Naive thymus-derived CD4-positive, alpha-beta T cell (primary cell): ENCODE data around the gene HGS. TPM values are rescaled to one million over a fixed set of nuclear protein-coding genes. Genes with fewer than 3 reads are reported as not detected.
"Not testable (repeated sequence)": the region's sequence is repeated elsewhere in the genome, so short reads cannot be mapped to it uniquely, and the experiment has no call there.

Source experiments
- ATAC-seq: fragments of 150-1000 bp; cut with Tn5 transposase; 2 replicates; pipeline ENCODE4 v1.10.0; 2021; ENCODE audit warnings: mild to moderate bottlenecking, moderate library complexity
- CTCF ChIA-PET: fragments of 350-600 bp; sonication (Branson Sonifier 250); formaldehyde crosslinking; loops from one replicate; lab custom pipeline; 2021; ENCODE audit warnings: antibody characterized with exemption; lab: Charles Lee
- POLR2A ChIA-PET: fragments of 350-600 bp; sonication (Branson Sonifier 250); formaldehyde crosslinking; loops from one replicate; lab custom pipeline; 2021; ENCODE audit warnings: antibody characterized with exemption, inconsistent platforms; lab: Charles Lee
- DNase-seq, 9 donors: peaks; one replicate each; pipeline versions ENCODE4 v3.0.0 to v3.0.0-alpha.2; 2020 to 2022; ENCODE audit warnings: mixed read lengths in 1 of 9
- H3K27ac ChIP-seq: one replicate; pipeline ENCODE4 v1.7.0; 2013; ENCODE audit warnings: mild to moderate bottlenecking, low read depth, low read length, moderate library complexity
- H3K27me3 ChIP-seq, 2 donors: one replicate each; pipeline ENCODE4 v1.7.0; 2013; ENCODE audit warnings: low read length in 2 of 2, mild to moderate bottlenecking in 2 of 2, moderate library complexity in 2 of 2; ENCODE audit not compliant: control insufficient read depth in 2 of 2, insufficient read depth in 2 of 2
- H3K36me3 ChIP-seq, 3 experiments: 1 replicate in 2 of 3; 2 replicates in 1 of 3; pipeline ENCODE4 v1.7.0; 2013; ENCODE audit warnings: low read length in 3 of 3, mild to moderate bottlenecking in 3 of 3, moderate library complexity in 1 of 3; ENCODE audit not compliant: insufficient read depth in 3 of 3, control insufficient read depth in 2 of 3
- H3K4me1 ChIP-seq, 2 donors: one replicate each; pipeline ENCODE4 v1.7.0; 2013; ENCODE audit warnings: low read length in 2 of 2, mild to moderate bottlenecking in 2 of 2, moderate library complexity in 1 of 2; ENCODE audit not compliant: control insufficient read depth in 2 of 2, insufficient read depth in 2 of 2
- H3K4me3 ChIP-seq: 2 replicates; pipeline ENCODE4 v1.7.0; 2013; ENCODE audit warnings: mild to moderate bottlenecking, low read length
- H3K9me3 ChIP-seq, 3 experiments: 1 replicate in 2 of 3; 2 replicates in 1 of 3; pipeline ENCODE4 v1.7.0; 2013; ENCODE audit warnings: low read length in 3 of 3; ENCODE audit not compliant: control insufficient read depth in 2 of 3
- H3K27ac Mint-ChIP-seq, 9 donors: one replicate each; pipeline ENCODE4 v1.8.0; 2020 to 2022; ENCODE audit warnings: mixed read lengths in 9 of 9, mild to moderate bottlenecking in 8 of 9, moderate library complexity in 5 of 9, inconsistent platforms in 2 of 9
- H3K27me3 Mint-ChIP-seq, 5 donors: one replicate each; pipeline ENCODE4 v1.8.0; 2021 to 2022; ENCODE audit warnings: mixed read lengths in 5 of 5, mild to moderate bottlenecking in 1 of 5
- H3K36me3 Mint-ChIP-seq, 5 donors: one replicate each; pipeline ENCODE4 v1.8.0; 2020 to 2022; ENCODE audit warnings: mixed read lengths in 5 of 5, mild to moderate bottlenecking in 3 of 5, inconsistent platforms in 1 of 5
- H3K4me1 Mint-ChIP-seq, 7 donors: one replicate each; pipeline ENCODE4 v1.8.0; 2020 to 2022; ENCODE audit warnings: mixed read lengths in 7 of 7, mild to moderate bottlenecking in 3 of 7, inconsistent platforms in 1 of 7
- H3K4me3 Mint-ChIP-seq, 10 donors: one replicate each; pipeline ENCODE4 v1.8.0; 2020 to 2022; ENCODE audit warnings: mild to moderate bottlenecking in 10 of 10, mixed read lengths in 10 of 10, moderate library complexity in 6 of 10, inconsistent platforms in 2 of 10
- H3K9me3 Mint-ChIP-seq, 11 donors: one replicate each; pipeline ENCODE4 v1.8.0; 2020 to 2022; ENCODE audit warnings: mixed read lengths in 11 of 11, mild to moderate bottlenecking in 4 of 11, inconsistent platforms in 1 of 11, moderate library complexity in 1 of 11
- intact Hi-C, 2 donors: fragments of 100-400 bp; cut with micrococcal nuclease; formaldehyde crosslinking; loops; one replicate each; pipeline ENCODE4 v1.15.1; 2023
- polyA plus RNA-seq, 2 donors: library from polyadenylated mRNA; unstranded; fragments of 300-500 nt; fragmentation: Illumina TruSeq; gene quantifications; one replicate each; pipeline ENCODE4 v1.2.3, GENCODE V29; 2021
- total RNA-seq, 6 experiments: library from RNA in 5 of 6; stranded (reverse) in 5 of 6; gene quantifications; 1 replicate in 5 of 6; 2 replicates in 1 of 6; pipeline ENCODE4 v1.2.3 and lab custom pipeline; 2021 to 2026

HGS gene
- total and polyA plus RNA-seq, 7 experiments from 2014 or later, result 19.8 to 174 (median 133) TPM

DNA sequence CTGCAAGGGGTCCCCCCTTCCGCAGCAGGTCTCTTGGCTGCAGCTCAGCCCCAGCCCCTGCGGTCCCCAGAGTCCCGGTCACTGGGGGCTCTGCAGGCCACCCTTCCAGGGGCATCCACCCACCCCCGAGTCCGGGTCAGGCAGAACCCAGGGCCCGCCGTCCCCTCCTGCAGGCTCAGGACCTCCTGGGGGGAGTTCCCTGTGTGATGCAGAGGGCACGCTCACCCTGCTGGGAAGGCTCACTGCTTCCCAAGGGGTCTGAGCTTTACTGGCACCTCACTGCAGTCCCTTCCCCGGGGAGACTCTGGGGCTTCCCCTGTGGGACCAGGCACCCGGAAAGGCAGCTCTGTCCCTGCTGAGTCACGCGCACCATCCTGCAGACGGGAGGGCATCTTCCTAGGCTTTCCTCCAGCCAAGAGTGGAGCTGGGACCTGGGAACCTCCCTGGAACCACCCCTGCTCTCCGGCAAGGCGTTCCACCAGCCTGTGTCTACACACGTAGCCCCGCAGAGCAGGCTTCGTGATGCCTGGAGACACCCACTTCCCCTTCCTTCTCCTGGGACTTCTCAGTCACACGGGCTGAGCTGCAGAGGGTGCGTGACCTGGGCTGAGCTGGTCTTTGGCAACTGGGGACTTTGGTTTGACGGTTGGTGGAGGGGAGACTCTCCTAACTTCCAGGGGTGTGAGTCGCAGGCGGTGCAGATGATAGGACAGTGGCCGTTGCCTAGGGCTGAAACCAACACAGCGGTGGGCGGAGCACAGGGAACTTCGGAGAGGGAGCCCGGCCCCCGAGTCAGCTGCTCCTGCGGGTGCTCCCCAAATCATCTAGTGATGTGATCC is 51.7 kb downstream of the HGS start:
- Mint-ChIP-seq H3K36me3 (no peaks in the 10 kb centered on the region), H3K4me1 (peaks cover 4 to 11% (median 8%) of the 10 kb centered on the region in 7 donors), H3K9me3 (peaks cover 0 to 2% (median 0%) of the 10 kb centered on the region in 11 donors), H3K4me3 (peak overlapping the region in 8 of 10 donors; percentile 30 to 88 (median 58)), H3K27me3 (peaks cover 17 to 35% (median 26%) of the 10 kb centered on the region in 5 donors), H3K27ac (peak overlapping the region in 2 of 9 donors; percentile 50 to 77)
- POLR2A ChIA-PET, result no interaction called here
- Histone ChIP-seq H3K4me1 (no peaks in the 10 kb centered on the region), H3K36me3 (no peaks in the 10 kb centered on the region), H3K4me3 (no peak overlapping the region), H3K9me3 (no peaks in the 10 kb centered on the region), H3K27me3 (peaks cover 0 to 2% of the 10 kb centered on the region in 2 donors), H3K27ac (no peak overlapping the region)
- CTCF ChIA-PET, result interaction anchor here (1.0 kb wide), 1 partner anchor 73 kb away, joined by 3 read pairs; no protein-coding TSS in a partner anchor
- ATAC-seq (peak; percentile 75), DNase-seq (no peak)
- intact Hi-C loops, result no loop called here

DNA sequence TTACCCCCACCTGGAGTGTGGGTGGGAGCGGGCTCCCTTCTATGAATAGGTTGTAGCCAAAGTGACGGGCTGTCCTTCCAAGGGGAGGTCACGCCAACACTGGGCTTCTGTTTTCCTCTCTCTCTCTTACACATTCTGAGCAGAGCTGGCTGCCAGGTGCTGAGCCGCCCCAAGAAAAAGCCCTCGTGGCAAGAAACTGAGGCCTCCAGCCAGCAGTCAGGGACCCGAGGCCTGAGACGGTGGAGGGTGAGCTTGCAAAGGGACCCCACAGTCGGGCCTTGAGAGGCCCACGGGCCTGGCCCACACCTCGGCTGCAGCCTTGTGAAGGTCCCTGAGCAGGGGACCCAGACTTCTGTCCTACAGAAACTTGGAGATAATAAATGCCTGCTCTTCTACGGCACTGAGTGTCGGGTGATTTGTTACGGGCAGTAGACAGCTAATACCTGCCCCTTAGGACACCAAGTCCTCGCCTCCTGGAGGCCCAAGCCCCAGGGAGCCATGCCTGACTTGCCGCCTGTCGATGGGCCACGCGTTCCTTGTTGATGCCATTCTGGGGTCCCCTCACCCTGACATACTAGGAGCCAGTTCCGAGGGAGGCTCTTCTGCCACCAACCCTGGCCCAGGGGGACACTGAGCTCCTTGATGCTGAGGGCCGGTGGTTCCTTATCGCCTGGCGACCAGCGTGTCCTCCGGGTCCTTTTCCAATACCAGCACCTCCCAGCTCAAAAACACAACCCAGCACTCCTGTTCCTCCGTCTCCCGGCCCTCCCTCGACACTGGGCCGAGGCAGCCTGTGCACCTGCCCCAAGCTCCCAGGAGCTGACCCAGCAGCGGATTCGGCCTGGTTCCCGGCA is 54.4 kb downstream of the HGS start:
- Mint-ChIP-seq H3K27me3 (peaks cover 5 to 26% (median 13%) of the 10 kb centered on the region in 5 donors), H3K4me1 (peaks cover 4 to 17% (median 10%) of the 10 kb centered on the region in 7 donors), H3K27ac (no peak overlapping the region), H3K9me3 (peaks cover 0 to 2% (median 0%) of the 10 kb centered on the region in 11 donors), H3K4me3 (no peak overlapping the region), H3K36me3 (no peaks in the 10 kb centered on the region)
- Histone ChIP-seq H3K27ac (no peak overlapping the region), H3K36me3 (no peaks in the 10 kb centered on the region), H3K9me3 (no peaks in the 10 kb centered on the region), H3K27me3 (peaks cover 0 to 3% of the 10 kb centered on the region in 2 donors), H3K4me3 (no peak overlapping the region), H3K4me1 (no peaks in the 10 kb centered on the region)
- CTCF ChIA-PET, result no interaction called here
- intact Hi-C loops, result no loop called here
- DNase-seq (no peak), ATAC-seq (no peak)
- POLR2A ChIA-PET, result no interaction called here

DNA sequence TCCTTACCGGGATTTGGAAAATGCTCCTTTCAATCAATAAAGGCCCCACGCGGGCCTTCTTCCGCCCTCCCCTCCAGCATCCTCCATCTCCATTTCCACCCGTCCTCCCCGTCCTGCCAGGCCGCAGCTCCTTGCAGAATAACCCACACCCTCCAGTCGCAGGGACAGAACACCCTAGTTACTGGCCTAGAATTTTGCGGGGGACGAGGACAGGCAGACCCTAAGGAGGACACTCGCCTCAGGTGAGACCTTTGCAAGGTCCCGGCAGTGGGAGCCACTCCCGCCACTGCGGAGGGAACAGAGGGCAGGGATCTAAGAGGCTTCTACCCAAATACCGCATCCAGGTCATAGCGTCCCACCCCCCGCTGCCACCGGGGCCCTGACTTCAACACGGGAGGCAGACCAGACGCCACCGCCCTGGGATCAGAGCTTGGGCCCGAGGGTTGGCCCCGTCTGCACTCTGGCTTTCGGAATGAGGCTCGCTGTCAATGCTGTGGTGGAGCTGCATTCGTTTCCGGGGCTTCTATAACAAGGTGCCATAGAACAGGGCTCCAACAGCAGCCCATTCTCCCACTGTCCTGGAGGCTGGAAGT is 55.1 kb downstream of the HGS start:
- Histone ChIP-seq H3K4me1 (no peaks in the 10 kb centered on the region), H3K36me3 (no peaks in the 10 kb centered on the region), H3K4me3 (no peak overlapping the region), H3K9me3 (no peaks in the 10 kb centered on the region), H3K27ac (no peak overlapping the region), H3K27me3 (peaks cover 0 to 3% of the 10 kb centered on the region in 2 donors)
- Mint-ChIP-seq H3K27me3 (peaks cover 5 to 24% (median 7%) of the 10 kb centered on the region in 5 donors), H3K4me3 (no peak overlapping the region), H3K9me3 (peaks cover 0 to 2% (median 0%) of the 10 kb centered on the region in 11 donors), H3K27ac (no peak overlapping the region), H3K4me1 (peaks cover 4 to 12% (median 6%) of the 10 kb centered on the region in 7 donors), H3K36me3 (no peaks in the 10 kb centered on the region)
- intact Hi-C loops, result no loop called here
- ATAC-seq (no peak), DNase-seq (no peak)
- POLR2A ChIA-PET, result no interaction called here
- CTCF ChIA-PET, result no interaction called here

DNA sequence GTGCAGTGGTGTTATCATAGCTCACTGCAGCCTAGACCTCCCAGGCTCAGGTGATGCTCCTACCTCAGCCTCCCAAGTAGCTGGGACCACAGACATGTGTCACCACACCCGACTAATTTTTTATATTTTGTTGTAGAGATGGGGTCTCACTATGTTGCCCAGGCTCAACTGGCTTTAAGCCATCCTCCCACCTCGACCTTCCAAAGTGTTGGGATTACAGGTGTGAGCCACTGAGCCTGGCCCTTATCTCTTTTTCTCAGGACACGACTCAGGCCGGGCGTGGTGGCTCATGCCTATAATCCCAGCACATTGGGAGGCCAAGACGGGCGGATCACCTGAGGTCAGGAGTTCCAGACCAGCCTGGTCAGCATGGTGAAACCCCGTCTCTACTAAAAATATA is 55.8 kb downstream of the HGS start:
- H3K36me3 ChIP-seq, CTCF ChIA-PET, H3K4me3 ChIP-seq, H3K27me3 ChIP-seq, H3K9me3 ChIP-seq, DNase-seq, H3K36me3 Mint-ChIP-seq, POLR2A ChIA-PET, H3K9me3 Mint-ChIP-seq, H3K4me1 ChIP-seq, ATAC-seq, H3K27ac Mint-ChIP-seq, H3K4me3 Mint-ChIP-seq, H3K27ac ChIP-seq, intact Hi-C loops: not testable (repeated sequence)
- peaks cover 4 to 12% (median 6%) of the 10 kb centered on the region in 7 donors for H3K4me1 Mint-ChIP-seq
- H3K27me3 Mint-ChIP-seq, result peaks cover 5 to 24% (median 6%) of the 10 kb centered on the region in 5 donors

DNA sequence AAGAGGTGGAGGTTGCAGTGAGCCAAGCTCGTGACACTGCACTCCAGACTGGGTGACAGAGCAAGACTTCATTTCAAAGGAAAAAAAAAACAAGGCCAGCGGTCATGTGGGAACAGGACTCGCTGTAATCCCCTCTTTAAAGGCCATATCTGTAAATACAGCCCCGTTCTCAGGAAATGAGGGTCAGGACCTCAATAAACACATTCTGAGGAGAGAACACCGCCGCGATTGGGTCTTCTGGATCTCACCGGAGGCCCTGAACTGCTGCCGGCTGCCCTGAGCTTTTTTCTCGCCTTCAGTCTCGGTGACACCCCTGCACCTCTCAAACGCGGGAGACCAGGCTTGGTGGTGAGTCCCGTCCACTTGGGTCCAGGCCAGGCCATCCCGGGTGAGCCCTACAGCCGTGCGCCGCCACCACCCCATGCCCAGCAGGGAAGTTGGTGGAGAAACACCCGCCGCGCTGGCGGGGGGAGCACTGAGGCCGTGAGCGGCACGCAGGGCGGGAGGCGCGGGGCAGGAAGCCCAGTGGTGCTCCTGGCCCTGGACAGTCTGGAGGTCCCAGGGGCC is 56.7 kb downstream of the HGS start:
- no peaks in the 10 kb centered on the region for H3K36me3 ChIP-seq
- ATAC-seq, result peak; percentile 54

DNA sequence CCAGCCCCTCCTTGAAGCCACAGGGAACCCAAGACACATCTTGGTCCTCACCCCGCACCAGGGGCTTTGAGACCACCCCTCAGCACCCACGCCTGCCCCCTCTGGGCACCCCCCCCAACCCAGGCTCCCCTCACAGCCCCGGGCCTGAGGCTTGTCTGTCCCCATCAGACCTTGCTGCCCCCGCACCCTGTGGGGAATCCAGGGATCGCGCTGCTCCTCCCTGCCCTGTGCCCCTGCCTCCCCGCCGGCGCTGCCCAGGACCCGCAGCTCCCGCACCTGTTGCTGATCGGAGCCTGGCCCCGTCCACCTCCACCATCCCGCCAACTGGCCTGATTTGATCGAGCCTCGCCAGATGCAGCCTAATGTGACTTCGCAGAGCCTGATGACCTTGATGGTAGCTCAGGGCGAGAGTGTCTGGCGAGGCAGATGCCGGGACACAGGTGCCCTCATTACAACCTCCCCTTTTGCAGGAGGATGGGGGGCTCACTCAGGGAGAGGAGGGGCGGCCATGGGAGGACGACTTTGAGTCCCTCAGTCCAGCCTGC is 57.3 kb downstream of the HGS start:
- no peak for DNase-seq
- Mint-ChIP-seq H3K4me3 (peak overlapping the region in 1 of 10 donors; percentile 23), H3K27me3 (peaks cover 0 to 21% (median 5%) of the 10 kb centered on the region in 5 donors), H3K9me3 (no peaks in the 10 kb centered on the region), H3K4me1 (peaks cover 0 to 6% (median 0%) of the 10 kb centered on the region in 7 donors), H3K36me3 (no peaks in the 10 kb centered on the region), H3K27ac (no peak overlapping the region)
- no peak overlapping the region for H3K27ac ChIP-seq
- intact Hi-C loops, result no loop called here
- CTCF ChIA-PET, result no interaction called here
- no peaks in the 10 kb centered on the region for H3K9me3 ChIP-seq
- no peak overlapping the region for H3K4me3 ChIP-seq
- H3K4me1 ChIP-seq, result no peaks in the 10 kb centered on the region
- POLR2A ChIA-PET, result no interaction called here
- ATAC-seq, result no peak
- peaks cover 0 to 3% of the 10 kb centered on the region in 2 donors for H3K27me3 ChIP-seq
- no peaks in the 10 kb centered on the region for H3K36me3 ChIP-seq

More for the DNA sequence above, 56.7 kb downstream of the HGS start:
- intact Hi-C loops, result no loop called here
- H3K9me3 Mint-ChIP-seq, result peaks cover 0 to 2% (median 0%) of the 10 kb centered on the region in 11 donors
- peaks cover 4 to 11% (median 5%) of the 10 kb centered on the region in 7 donors for H3K4me1 Mint-ChIP-seq
- ChIA-PET CTCF (no interaction called here), POLR2A (no interaction called here)
- H3K27ac Mint-ChIP-seq, result no peak overlapping the region
- Histone ChIP-seq H3K27me3 (peaks cover 0 to 3% of the 10 kb centered on the region in 2 donors), H3K4me3 (no peak overlapping the region), H3K27ac (no peak overlapping the region), H3K4me1 (no peaks in the 10 kb centered on the region), H3K9me3 (no peaks in the 10 kb centered on the region)
- peak overlapping the region in 2 of 10 donors; percentile 23 to 57 for H3K4me3 Mint-ChIP-seq
- H3K27me3 Mint-ChIP-seq, result peaks cover 5 to 24% (median 6%) of the 10 kb centered on the region in 5 donors
- no peak for DNase-seq
- H3K36me3 Mint-ChIP-seq, result no peaks in the 10 kb centered on the region
